Measurements from ENCODE around the gene ZDHHC17. TPM values are rescaled to one million over a fixed set of nuclear protein-coding genes. Genes with fewer than 3 reads are reported as not detected.

ZDHHC17 gene
- total RNA-seq, 1 donor: 33.3 TPM

DNA sequence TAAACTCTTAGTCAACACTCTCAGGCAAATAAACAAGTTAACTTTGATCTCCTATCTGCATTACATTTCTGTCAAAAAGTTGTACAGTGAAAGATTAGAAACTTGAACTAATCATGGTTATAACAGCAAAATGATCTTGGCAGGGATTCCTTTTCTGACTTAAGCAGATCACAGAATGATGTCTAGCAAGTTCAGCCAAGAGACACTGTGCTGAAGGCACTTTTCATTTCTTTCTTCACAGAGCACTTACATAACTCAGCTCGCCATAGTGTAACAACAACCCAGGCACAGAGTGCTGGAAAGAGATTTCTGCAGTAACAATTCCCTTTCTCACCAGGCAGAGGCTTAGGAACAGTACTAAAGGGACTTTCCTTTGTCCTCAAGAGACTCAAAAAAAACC, 134.5 kb downstream of the ZDHHC17 start:
- H3K4me3 ChIP-seq (ENCODE audit: low read depth, low read length): no peak overlapping the region
- peak; percentile 70 for DNase-seq (ENCODE audit: low read depth)
- TF ChIP-seq CTCF (IDR thresholded peaks at IDR 0.05; ENCODE audit: insufficient read depth, low read length): no peak

DNA sequence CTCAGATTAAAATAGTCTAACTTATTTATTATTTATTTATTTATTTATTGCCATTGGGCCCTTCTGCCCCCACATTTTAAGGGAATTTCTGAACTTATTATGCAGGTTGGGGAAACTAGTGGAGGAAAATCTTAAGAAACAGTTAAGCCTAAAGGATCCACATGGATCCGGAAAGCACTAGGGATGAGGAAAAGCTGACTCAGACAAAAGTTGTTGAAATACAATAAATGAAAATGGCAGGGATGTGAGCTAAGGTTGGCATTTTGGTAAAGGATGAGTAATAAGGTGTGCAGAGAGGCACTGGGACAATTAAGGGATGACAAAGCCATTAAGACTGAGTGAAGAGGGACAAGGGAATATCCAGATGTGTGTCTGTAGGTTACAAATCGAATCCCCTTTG, 135.6 kb downstream of the ZDHHC17 start:
- no peak for DNase-seq (ENCODE audit: low read depth)
- no peak for TF ChIP-seq CTCF (IDR thresholded peaks at IDR 0.05; ENCODE audit: insufficient read depth, low read length)
- H3K4me3 ChIP-seq (ENCODE audit: low read depth, low read length): no peak overlapping the region

- no peak overlapping the region for H3K4me3 ChIP-seq (ENCODE audit: low read depth, low read length)
- no peak for TF ChIP-seq CTCF (IDR thresholded peaks at IDR 0.05; ENCODE audit: insufficient read depth, low read length)
- DNase-seq (ENCODE audit: low read depth): no peak
Observed at GRCh38 chr12:76901628-76902380, 137.9 kb downstream of the ZDHHC17 start.

Other genes starting within 250 kb of the ZDHHC17 start
- 133 and 243 TPM in 2 replicates for gene OSBPL8, start 204.3 kb upstream of the ZDHHC17 start, total RNA-seq (ENCODE audit: low replicate concordance)
- 6.1 and 26.7 TPM in 2 replicates for gene CSRP2, start 114.9 kb downstream of the ZDHHC17 start, total RNA-seq (ENCODE audit: low replicate concordance)

All from fibroblast of the aortic adventitia (primary cell).